ENCODE results near the gene PRKCA. TPM values are rescaled to one million over a fixed set of nuclear protein-coding genes. Genes with fewer than 3 reads are reported as not detected.

The PRKCA gene
- total RNA-seq, 1 experiment from 2014 or later: 29.5 TPM

- peaks cover 27% of the 10 kb centered on the region for H3K4me1 Mint-ChIP-seq
- ATAC-seq (peak; percentile 73), DNase-seq (ENCODE audit: low spot score) (no peak)
- no peaks in the 10 kb centered on the region for H3K9me3 Mint-ChIP-seq
- CTCF ChIA-PET: no interaction called here
- POLR2A ChIA-PET: no interaction called here
- no peak overlapping the region for H3K4me3 Mint-ChIP-seq
- no peaks in the 10 kb centered on the region for H3K27me3 Mint-ChIP-seq (ENCODE audit: low read depth)
- no peak for TF ChIP-seq ZNF671 (CRISPR knock-in tag; IDR thresholded peaks at IDR 0.05)
- no peak for TF ChIP-seq E2F4 (CRISPR knock-in tag; IDR thresholded peaks at IDR 0.05; ENCODE audit: borderline replicate concordance, low read depth)
- TF ChIP-seq ESRRA (CRISPR knock-in tag; IDR thresholded peaks at IDR 0.05; ENCODE audit: borderline replicate concordance): no peak
- peak overlapping the region; percentile 61 for H3K27ac Mint-ChIP-seq
- no peaks in the 10 kb centered on the region for H3K36me3 Mint-ChIP-seq
These were observed 389.4 kb downstream of the PRKCA start for GRCh38 chr17:66691644-66692420.

- Mint-ChIP-seq H3K4me1 (peaks cover 27% of the 10 kb centered on the region), H3K36me3 (no peaks in the 10 kb centered on the region; the same call in 1 of the 2 replicates), H3K27ac (no peak overlapping the region), H3K27me3 (ENCODE audit: low read depth) (no peaks in the 10 kb centered on the region), H3K9me3 (no peaks in the 10 kb centered on the region), H3K4me3 (no peak overlapping the region)
- POLR2A ChIA-PET: no interaction called here
- no peak for TF ChIP-seq NFE2L1 (CRISPR knock-in tag; IDR thresholded peaks at IDR 0.05)
- no peak for TF ChIP-seq NR1H2 (CRISPR knock-in tag; IDR thresholded peaks at IDR 0.05)
- ATAC-seq (no peak), DNase-seq (ENCODE audit: low spot score) (no peak)
- CTCF ChIA-PET: no interaction called here
These were observed 389.9 kb downstream of the PRKCA start for GRCh38 chr17:66692421-66692690.

GRCh38 chr17:66695098-66695497 is 392.7 kb downstream of the PRKCA start:
- H3K4me1 Mint-ChIP-seq: peaks cover 27% of the 10 kb centered on the region
- POLR2A ChIA-PET: no interaction called here

GRCh38 chr17:66698270-66698669 is 395.9 kb downstream of the PRKCA start:
- ATAC-seq (no peak), DNase-seq (ENCODE audit: low spot score) (no peak)
- Mint-ChIP-seq H3K4me3 (no peak overlapping the region), H3K9me3 (peaks cover 7% of the 10 kb centered on the region), H3K27me3 (ENCODE audit: low read depth) (no peaks in the 10 kb centered on the region), H3K4me1 (peaks cover 8% of the 10 kb centered on the region), H3K36me3 (peaks cover 5% of the 10 kb centered on the region), H3K27ac (no peak overlapping the region)
- CTCF ChIA-PET: interaction anchor here (0.6 to 1.5 kb wide), 3 partner anchors 15 to 157 kb away, joined by 3 to 4 read pairs (median 3); no protein-coding TSS in a partner anchor
- POLR2A ChIA-PET: interaction anchor here (0.7 kb wide), 1 partner anchor 167 kb away, joined by 5 read pairs; no protein-coding TSS in a partner anchor
- TF ChIP-seq IRF2 (CRISPR knock-in tag; IDR thresholded peaks at IDR 0.05; ENCODE audit: borderline replicate concordance, low read depth) (no peak), ZBTB43 (CRISPR knock-in tag; IDR thresholded peaks at IDR 0.05) (no peak), ZNF425 (CRISPR knock-in tag; conservative IDR thresholded peaks at IDR 0.05) (no peak), PRDM15 (CRISPR knock-in tag; IDR thresholded peaks at IDR 0.05) (no peak)

More at GRCh38 chr17:66695098-66695497, 392.7 kb downstream of the PRKCA start:
- Mint-ChIP-seq H3K27ac (0 out of 2 replicates have a peak overlapping the region, but pooled peaks have one; percentile 70), H3K36me3 (peaks cover 5% of the 10 kb centered on the region), H3K9me3 (peaks cover 7% of the 10 kb centered on the region), H3K27me3 (ENCODE audit: low read depth) (no peaks in the 10 kb centered on the region), H3K4me3 (no peak overlapping the region)
- TF ChIP-seq GTF2I (CRISPR knock-in tag; conservative IDR thresholded peaks at IDR 0.05) (no peak), SMAD4 (CRISPR knock-in tag; IDR thresholded peaks at IDR 0.05) (no peak), IRF1 (CRISPR knock-in tag; IDR thresholded peaks at IDR 0.05) (no peak), CTCF (IDR thresholded peaks at IDR 0.05) (no peak)
- DNase-seq (ENCODE audit: low spot score) (no peak), ATAC-seq (no peak)
- CTCF ChIA-PET: interaction anchor here (1.2 to 1.3 kb wide), 2 partner anchors 21 to 280 kb away, joined by 3 to 5 read pairs; no protein-coding TSS in a partner anchor

Measured in WTC11 (cell line).